ENCODE data around the gene BAZ2A.

DNA sequence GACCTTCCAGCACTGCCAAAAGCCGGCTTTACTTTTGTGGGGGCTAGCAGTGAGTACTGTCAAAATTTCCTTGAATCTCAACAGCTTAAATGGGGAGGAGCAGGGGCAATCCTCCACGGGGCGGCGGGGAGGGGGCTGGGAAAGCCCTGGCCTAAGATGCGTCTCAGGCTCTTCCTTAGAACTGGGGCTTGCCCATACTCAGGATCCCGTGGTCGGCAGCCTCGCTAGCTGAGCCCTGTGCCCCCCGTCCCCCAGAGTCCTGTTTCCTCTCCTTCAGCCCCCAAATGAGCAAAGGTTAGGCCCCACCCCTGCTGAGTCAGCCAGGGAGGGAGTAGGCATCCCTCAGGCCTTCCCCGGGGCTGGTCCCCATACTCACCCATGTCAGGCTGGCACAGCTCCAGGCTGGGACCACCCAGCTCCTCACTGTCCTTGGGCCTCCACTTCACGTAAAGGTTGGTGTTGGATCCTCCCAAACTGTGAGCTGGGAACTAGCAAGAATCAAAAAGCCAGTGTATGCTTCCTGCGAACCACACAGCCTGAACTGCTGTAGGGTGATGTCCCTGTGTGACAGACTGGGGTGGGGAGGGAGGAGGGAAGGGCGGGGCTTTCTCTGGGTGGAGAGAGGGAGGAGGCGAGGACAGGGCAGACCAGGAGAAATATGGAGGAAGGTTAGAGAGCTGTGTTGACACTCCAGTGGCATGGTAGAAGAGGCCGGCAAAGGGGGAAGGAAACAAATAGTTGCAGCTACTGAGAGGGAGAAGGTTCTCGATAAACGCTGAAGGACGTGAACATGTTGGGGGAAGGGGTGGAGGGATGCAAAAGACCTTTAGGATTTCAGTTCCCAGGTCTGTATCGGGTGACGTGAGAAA is 5.9 kb upstream of the BAZ2A start:
- no peak for TF ChIP-seq CTCF (conservative IDR thresholded peaks at IDR 0.05)
- no peak for TF ChIP-seq EZH2 (IDR thresholded peaks at IDR 0.05; ENCODE audit: low read depth)
